Endometrial microvascular endothelial cells (primary cell): ENCODE measurements around the gene SHC1. TPM values are rescaled to one million over a fixed set of nuclear protein-coding genes. Genes with fewer than 3 reads are reported as not detected.
"Not testable (repeated sequence)": the region's sequence is repeated elsewhere in the genome, so short reads cannot be mapped to it uniquely, and the experiment has no call there.

Source experiments
- in situ Hi-C: cut with HindIII; loops from 2 replicates; pipeline ENCODE4 v1.10.0; 2017; ENCODE audit warnings: low sequenced_read_pairs, low pct_unique_long_range_greater_than_20kb; ENCODE audit errors: inconsistent ontology term
- total RNA-seq: library from RNA; depleted of rRNA; stranded (reverse); fragments of >200 nt; gene quantifications from one replicate; pipeline ENCODE4 v1.2.3, GENCODE V29; 2015; ENCODE audit errors: inconsistent ontology term

Gene SHC1
- total RNA-seq, 1 donor from 2014 or later, result 406 TPM

- in situ Hi-C loops, result loop anchor here (5.0 kb wide), 1 partner anchor 34 kb away; no protein-coding TSS in a partner anchor
Observed at GRCh38 chr1:154982897-154983648, 12.5 kb upstream of the SHC1 start, which contains the start of gene FLAD1. Gene FLAD1 (plus strand): TSS chr1:154983344. CDS start chr1:154983695, 351 bp downstream.

- in situ Hi-C loops, result loop anchor here (5.0 kb wide), 1 partner anchor 35 kb away; no protein-coding TSS in a partner anchor
Observed at GRCh38 chr1:154982341-154982740, 11.8 kb upstream of the SHC1 start.

DNA sequence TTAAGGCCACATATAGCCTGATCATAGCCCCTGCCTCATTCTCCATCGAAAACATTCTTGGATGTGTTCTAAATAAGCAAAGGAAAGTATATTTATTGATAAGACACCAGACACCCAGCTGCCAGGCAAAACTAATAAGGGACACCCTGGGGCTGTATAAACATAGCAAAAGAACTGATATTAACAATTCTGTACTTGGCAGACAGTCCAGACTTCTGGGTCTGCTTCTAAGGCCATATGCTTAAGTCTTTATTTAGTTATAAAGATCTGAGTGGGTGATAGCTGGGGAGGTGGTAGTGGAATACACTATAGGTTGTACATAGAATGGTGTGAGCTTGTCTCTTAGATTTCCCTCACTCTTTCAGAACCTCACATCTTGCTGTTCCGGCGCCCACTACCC lies 7.8 kb upstream of the SHC1 start:
- in situ Hi-C loops, result no loop called here

DNA sequence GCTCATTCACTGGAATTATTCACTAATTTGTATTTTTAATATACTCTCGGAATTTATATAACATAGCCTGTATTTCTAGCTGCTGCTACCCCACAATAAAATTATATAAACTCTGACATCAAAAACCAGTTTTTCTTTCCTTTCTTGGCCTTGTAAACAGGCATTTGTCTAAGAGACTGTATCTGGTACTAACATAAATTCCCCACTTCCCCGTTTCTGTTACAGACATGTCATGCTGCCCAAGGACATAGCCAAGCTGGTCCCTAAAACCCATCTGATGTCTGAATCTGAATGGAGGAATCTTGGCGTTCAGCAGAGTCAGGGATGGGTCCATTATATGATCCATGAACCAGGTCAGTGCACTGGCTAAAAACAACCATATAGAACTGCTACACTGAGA lies 7.2 kb upstream of the SHC1 start:
- in situ Hi-C loops, result not testable (repeated sequence)

DNA sequence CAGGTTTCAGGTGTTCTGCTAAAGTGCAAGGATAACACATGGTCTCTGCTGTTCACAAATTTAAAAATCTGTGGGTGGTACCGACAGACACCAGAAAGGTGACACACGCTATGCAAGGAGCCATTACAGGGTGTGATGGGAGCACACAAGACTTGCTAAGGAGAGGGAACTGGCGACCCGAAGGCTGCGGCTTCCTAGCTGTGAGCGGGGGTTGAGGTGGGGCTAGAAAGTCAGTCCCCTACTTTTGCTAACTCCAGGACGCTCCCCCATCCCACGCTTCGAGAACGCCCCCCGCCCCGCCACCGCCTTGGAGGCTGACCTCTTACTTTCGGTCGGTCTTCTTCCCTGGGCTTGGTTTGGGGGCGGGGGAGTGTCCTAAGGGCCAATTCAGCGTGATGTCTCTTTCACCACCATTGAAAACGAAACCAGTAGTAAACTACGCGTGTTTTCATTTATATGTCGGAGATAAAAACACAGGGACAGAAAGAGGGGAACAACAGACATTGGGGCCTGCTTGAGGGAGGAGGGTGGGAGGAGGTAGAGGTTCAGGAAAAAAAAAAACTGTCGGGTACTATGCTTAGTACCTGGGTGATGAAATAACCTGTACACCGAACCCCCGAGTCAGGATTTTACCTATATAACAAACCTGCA lies 5.0 kb upstream of the SHC1 start:
- in situ Hi-C loops, result no loop called here

- in situ Hi-C loops, result no loop called here
Observed at GRCh38 chr1:154974808-154975408, 4.4 kb upstream of the SHC1 start.

- in situ Hi-C loops, result no loop called here
Observed at GRCh38 chr1:154974102-154974807, 3.7 kb upstream of the SHC1 start, which contains the start of gene CKS1B. Gene CKS1B (plus strand): TSS chr1:154974681. CDS start chr1:154974746, 65 bp downstream.

- in situ Hi-C loops, result no loop called here
Observed at GRCh38 chr1:154973344-154974101, 3.0 kb upstream of the SHC1 start.

DNA sequence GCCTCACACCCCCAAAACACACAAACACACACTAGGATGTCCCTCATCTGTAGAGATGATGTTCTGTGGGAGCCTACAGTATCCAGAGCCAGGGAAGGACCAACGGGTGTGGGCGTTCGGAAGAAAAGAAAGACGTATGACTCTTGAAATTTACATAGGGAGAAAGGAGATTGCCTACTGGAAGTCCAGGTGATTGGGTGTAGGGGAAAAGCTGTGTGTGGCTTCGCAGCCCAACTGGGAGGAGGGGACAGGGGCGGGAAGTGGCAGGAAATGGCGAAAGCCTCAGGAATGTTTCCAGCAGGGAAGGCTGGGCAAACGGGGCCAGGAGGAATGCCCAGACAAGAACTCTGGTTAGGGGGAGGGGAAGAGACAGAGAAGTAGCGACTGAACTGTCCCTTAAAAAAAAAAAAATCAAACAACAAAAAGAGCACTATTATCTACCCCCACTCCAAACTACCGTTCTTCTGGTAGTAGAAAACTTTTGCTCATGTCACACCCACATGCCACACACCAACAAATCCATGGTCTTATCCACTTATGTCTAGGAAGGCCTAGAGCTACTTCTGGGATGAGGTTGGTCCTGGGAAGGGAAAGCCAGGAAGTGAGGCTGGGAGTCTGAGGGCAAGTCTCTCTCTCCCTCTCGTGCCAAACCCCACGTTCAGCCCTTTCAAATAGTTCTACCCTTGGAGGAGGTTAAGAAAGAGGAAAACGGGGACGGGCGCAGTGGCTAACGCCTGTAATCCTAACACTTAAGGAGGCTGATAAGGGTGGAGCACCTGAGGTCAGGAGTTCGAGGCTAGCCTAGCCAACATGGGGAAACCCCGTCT lies 2.2 kb upstream of the SHC1 start:
- in situ Hi-C loops, result no loop called here

- in situ Hi-C loops, result no loop called here
Observed at GRCh38 chr1:154972213-154972516, 1.6 kb upstream of the SHC1 start.

DNA sequence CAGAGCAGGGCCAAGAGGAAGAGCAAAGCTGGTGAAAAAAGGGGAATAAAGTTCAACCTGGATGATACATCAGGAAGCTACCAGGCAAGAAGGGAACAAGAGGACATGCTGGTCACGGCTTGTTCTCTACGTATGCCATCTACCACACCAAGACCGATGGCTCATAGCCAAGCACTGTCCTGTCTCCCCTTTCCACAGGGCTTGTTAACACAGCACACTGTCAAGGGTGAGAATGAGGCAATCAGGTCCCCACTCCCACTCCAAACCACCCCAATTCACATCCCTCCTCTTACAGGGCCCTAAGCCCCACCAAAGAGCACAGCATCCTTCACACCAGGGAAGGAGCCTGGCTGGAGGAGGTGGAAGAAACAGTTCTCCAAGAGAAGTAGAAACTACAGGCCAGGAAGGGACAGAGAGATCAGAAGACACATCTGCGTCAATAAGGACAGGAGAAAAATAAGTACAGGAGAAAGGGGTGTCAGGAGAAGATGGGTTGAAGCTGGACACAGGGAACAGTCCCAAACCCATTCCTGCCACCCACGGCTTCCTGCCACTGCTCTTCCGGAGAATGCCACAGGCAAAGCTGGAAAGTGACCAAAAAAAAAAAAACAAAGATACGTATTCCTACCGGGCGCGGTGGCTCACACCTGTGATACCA lies 923 bp upstream of the SHC1 start:
- in situ Hi-C loops, result no loop called here

GRCh38 chr1:154969860-154970452 lies 591 bp downstream of the SHC1 start:
- in situ Hi-C loops, result no loop called here

- in situ Hi-C loops, result no loop called here
Observed at GRCh38 chr1:154969246-154969645, 1.3 kb downstream of the SHC1 start.

- in situ Hi-C loops, result no loop called here
Observed at GRCh38 chr1:154968731-154969130, 1.8 kb downstream of the SHC1 start.

DNA sequence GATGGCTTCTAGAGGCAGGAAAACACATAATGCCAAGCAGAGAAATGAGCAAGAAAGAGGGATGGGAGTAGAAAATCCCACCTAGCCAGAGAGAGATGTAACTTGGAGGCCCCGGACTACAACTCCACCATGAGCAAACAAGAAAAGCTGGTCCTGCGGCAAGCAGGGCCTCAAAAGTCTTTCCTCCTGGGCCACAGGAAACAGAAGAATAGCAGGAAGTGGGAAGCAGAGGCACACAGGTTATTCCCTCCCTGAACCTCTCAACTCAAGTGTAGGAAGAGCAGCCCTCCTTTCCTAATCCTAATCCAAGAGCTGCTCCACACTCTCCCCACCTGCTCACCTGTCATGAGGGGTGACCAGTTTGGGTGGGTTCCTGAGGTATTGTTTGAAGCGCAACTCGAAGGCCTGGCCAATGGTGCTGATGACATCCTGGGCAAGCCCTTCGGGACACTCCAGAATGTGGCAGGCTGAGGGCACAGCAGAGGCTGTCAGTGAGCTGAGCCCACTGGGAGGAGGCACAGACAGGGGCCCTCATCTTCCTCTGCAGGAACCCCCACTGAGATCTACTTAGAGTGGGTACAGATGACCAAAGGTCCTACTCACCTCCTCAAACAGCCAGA lies 3.1 kb downstream of the SHC1 start:
- in situ Hi-C loops, result no loop called here

DNA sequence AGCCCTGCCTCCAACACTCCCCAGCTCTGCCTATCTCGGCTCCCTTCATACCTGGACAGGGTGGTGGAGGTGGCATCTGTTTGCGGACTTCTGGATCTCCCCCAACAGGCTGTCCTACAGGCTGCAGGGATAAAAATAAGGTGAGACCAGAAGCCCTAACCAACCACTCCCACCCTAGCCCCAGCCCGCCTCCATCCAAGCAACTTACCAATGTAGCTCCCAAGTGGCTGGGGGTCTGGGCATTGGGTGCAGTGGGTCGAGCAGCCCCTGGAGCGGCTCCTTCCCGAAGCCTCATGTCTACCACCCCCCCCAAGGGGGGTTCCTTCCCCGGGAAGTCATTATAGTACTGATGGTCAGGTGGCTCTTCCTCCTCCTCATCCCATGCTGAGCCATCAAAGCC lies 4.4 kb downstream of the SHC1 start:
- in situ Hi-C loops, result no loop called here

- in situ Hi-C loops, result no loop called here
Observed at GRCh38 chr1:154964359-154964758, 6.2 kb downstream of the SHC1 start.
